SU-DHL-6 (cell line): Measurements from ENCODE around the gene PDS5A.
"Not testable (repeated sequence)": the region's sequence is repeated elsewhere in the genome, so short reads cannot be mapped to it uniquely, and the experiment has no call there.

Experiments
- EZH2phosphoT487 ChIP-seq: fragments of 200-600 bp; sonication (generic), shearing (Covaris generic); conservative IDR thresholded peaks from 2 replicates; pipeline ENCODE4 v1.6.1; 2018; ENCODE audit warnings: mild to moderate bottlenecking, antibody characterized with exemption, low read length, moderate library complexity, mixed read lengths
- TF ChIP-seq, protein P1 (sequence below): fragments of 200-600 bp; sonication (generic); IDR thresholded peaks from one replicate; pipeline ENCODE4 v1.5.1; 2017; ENCODE audit warnings: antibody characterized with exemption, mild to moderate bottlenecking, low read length, moderate library complexity; ENCODE audit not compliant: insufficient read depth, poor library complexity, severe bottlenecking

DNA sequence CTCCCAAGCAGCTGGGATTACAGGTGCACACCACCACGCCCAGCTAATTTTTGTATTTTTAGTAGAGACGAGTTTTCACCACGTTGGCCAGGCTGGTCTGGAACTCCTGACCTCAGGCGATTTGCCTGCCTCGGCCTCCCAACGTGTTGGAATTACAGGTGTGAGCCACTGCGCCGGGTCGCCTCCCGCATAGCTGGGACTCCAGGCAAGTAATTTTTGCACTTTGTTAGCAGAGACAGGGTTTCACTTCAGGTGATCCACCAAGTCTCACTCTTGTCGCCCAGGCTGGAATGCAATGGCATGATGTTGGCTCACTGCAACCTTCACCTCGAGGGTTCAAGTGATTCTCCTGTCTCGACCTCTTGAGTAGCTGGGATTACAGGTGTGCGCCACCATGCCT lies 137.2 kb downstream of the PDS5A start:
- TF ChIP-seq, protein P1, sequence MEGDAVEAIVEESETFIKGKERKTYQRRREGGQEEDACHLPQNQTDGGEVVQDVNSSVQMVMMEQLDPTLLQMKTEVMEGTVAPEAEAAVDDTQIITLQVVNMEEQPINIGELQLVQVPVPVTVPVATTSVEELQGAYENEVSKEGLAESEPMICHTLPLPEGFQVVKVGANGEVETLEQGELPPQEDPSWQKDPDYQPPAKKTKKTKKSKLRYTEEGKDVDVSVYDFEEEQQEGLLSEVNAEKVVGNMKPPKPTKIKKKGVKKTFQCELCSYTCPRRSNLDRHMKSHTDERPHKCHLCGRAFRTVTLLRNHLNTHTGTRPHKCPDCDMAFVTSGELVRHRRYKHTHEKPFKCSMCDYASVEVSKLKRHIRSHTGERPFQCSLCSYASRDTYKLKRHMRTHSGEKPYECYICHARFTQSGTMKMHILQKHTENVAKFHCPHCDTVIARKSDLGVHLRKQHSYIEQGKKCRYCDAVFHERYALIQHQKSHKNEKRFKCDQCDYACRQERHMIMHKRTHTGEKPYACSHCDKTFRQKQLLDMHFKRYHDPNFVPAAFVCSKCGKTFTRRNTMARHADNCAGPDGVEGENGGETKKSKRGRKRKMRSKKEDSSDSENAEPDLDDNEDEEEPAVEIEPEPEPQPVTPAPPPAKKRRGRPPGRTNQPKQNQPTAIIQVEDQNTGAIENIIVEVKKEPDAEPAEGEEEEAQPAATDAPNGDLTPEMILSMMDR: not testable (repeated sequence)
- not testable (repeated sequence) for TF ChIP-seq EZH2phosphoT487
